Measurements from ENCODE around the gene VPS26C. TPM values are rescaled to one million over a fixed set of nuclear protein-coding genes. Genes with fewer than 3 reads are reported as not detected.

Gene VPS26C
- total and polyA plus RNA-seq, 7 donors, result 29.6 to 78.2 (median 51.4) TPM

- WGBS, 3 donors, result 80 to 89% (median 82%) methylated on average over 12 of the region's 12 CpGs
- Histone ChIP-seq H3K4me3 (no peak overlapping the region), H3K9me3 (no peaks in the 10 kb centered on the region), H3K27ac (no peak overlapping the region), H3K4me1 (peaks cover 14% of the 10 kb centered on the region), H3K27me3 (ENCODE audit: insufficient read depth in 3 of 3, low read length in 2 of 3) (no peaks in the 10 kb centered on the region), H3K36me3 (ENCODE audit: insufficient read depth in 1 of 2, low read depth in 1 of 2) (peaks cover 0 to 20% of the 10 kb centered on the region in 2 donors)
- DNase-seq, result no peak
- TF ChIP-seq CTCF (IDR thresholded peaks at IDR 0.05), result no peak
- intact Hi-C loops (cut with DNase I), result no loop called here
- ATAC-seq, result no peak
Measured at GRCh38 chr21:37244501-37245095, 22.5 kb downstream of the VPS26C start.

DNA sequence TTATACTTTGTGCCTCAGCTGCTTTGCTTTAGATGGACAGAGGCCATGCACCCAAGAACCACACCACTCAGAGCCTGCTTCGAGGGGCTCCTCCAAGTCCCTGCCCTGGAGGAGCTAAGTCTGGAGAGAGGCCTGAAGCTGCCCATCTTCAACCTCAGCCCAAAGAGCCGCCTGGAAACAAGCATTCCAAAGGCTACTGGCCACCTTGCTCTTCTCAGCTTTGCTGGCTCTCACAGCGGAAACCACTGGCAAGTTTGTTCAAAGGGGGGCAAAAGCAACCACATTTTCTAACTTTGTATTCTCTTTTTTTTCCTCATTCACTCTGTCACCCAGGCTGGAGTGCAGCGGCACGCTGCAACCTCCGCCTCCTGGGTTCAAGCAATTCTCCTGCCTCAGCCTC lies 23.2 kb downstream of the VPS26C start:
- no peak for DNase-seq
- H3K36me3 ChIP-seq (ENCODE audit: insufficient read depth in 1 of 2, low read depth in 1 of 2), result peaks cover 0 to 25% of the 10 kb centered on the region in 2 donors
- no peaks in the 10 kb centered on the region for H3K9me3 ChIP-seq
- H3K27ac ChIP-seq, result no peak overlapping the region
- H3K27me3 ChIP-seq (ENCODE audit: insufficient read depth in 3 of 3, low read length in 2 of 3), result no peaks in the 10 kb centered on the region
- intact Hi-C loops (cut with DNase I), result no loop called here
- no peak overlapping the region for H3K4me3 ChIP-seq
- TF ChIP-seq CTCF (IDR thresholded peaks at IDR 0.05), result no peak
- ATAC-seq, result no peak
- H3K4me1 ChIP-seq, result peaks cover 8% of the 10 kb centered on the region
- 93 to 94% (median 94%) methylated on average over 6 of the region's 6 CpGs for whole genome bisulfite sequencing, 3 donors

- Histone ChIP-seq H3K36me3 (ENCODE audit: insufficient read depth in 1 of 2, low read depth in 1 of 2) (peaks cover 6 to 51% of the 10 kb centered on the region in 2 donors), H3K27me3 (ENCODE audit: insufficient read depth in 3 of 3, low read length in 2 of 3) (no peaks in the 10 kb centered on the region), H3K4me1 (no peaks in the 10 kb centered on the region), H3K4me3 (no peak overlapping the region), H3K9me3 (no peaks in the 10 kb centered on the region), H3K27ac (no peak overlapping the region)
- no peak for DNase-seq
- no peak for TF ChIP-seq CTCF (IDR thresholded peaks at IDR 0.05)
- WGBS, 3 donors, result 76 to 91% (median 76%) methylated on average over 7 of the region's 7 CpGs
- ATAC-seq, result no peak
- intact Hi-C loops (cut with DNase I), result no loop called here
Measured at GRCh38 chr21:37241426-37241825, 25.7 kb downstream of the VPS26C start.

- intact Hi-C loops (cut with DNase I), result no loop called here
- no peaks in the 10 kb centered on the region for H3K4me1 ChIP-seq
- TF ChIP-seq CTCF (IDR thresholded peaks at IDR 0.05), result no peak
- H3K4me3 ChIP-seq, result no peak overlapping the region
- peak in 3 of 4 donors; percentile 60 to 71 (median 62) for ATAC-seq
- no peaks in the 10 kb centered on the region for H3K9me3 ChIP-seq
- no peak for DNase-seq
- WGBS, 3 donors, result 75 to 88% (median 75%) methylated on average over 8 of the region's 8 CpGs
- H3K36me3 ChIP-seq (ENCODE audit: insufficient read depth in 1 of 2, low read depth in 1 of 2), result peaks cover 6 to 55% of the 10 kb centered on the region in 2 donors
- no peak overlapping the region for H3K27ac ChIP-seq
- no peaks in the 10 kb centered on the region for H3K27me3 ChIP-seq (ENCODE audit: insufficient read depth in 3 of 3, low read length in 2 of 3)
Measured at GRCh38 chr21:37240978-37241377, 26.2 kb downstream of the VPS26C start.

DNA sequence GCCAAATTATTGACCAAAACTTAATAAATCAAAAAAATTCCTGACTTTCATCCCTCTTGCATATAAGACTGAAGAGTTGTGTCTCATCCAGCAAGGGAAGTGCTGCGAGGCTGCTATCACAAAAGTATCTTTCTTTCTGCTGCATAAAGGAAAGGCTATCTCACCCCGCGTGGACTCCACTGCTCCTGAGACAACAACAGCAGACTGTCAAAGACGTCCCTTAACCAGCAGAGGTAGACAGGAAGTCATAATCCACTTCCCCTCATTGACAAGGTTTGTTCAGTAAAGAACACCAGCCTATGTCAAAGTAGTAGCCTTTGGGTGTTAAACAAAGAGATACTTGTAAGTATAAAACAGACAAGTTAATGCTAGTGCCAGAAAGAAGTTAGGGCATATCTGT lies 29.4 kb downstream of the VPS26C start:
- no peak for TF ChIP-seq CTCF (IDR thresholded peaks at IDR 0.05)

More for the DNA sequence above, 29.4 kb downstream of the VPS26C start:
- intact Hi-C loops (cut with DNase I), result no loop called here
- Histone ChIP-seq H3K4me3 (no peak overlapping the region), H3K36me3 (ENCODE audit: insufficient read depth in 1 of 2, low read depth in 1 of 2) (peaks cover 8 to 74% of the 10 kb centered on the region in 2 donors), H3K27me3 (ENCODE audit: insufficient read depth in 3 of 3, low read length in 2 of 3) (no peaks in the 10 kb centered on the region), H3K4me1 (no peaks in the 10 kb centered on the region), H3K9me3 (no peaks in the 10 kb centered on the region), H3K27ac (no peak overlapping the region)
- DNase-seq, result no peak
- no peak for ATAC-seq
- 54 to 63% (median 59%) methylated on average over 4 of the region's 4 CpGs for WGBS, 3 donors

Data from psoas muscle (tissue), 8 donors.